Mesothelial cell of epicardium (in vitro differentiated cells): ENCODE measurements around the gene CXCL13. TPM values are rescaled to one million over a fixed set of nuclear protein-coding genes. Genes with fewer than 3 reads are reported as not detected.

ENCODE experiments used
- DNase-seq, 2 experiments: peaks; one replicate each; pipeline ENCODE4 v3.0.0; 2021; ENCODE audit warnings: low spot score in 2 of 2; ENCODE audit not compliant: unreplicated experiment in 2 of 2
- H3K27ac Mint-ChIP-seq: 2 replicates; pipeline ENCODE4 v1.8.0; 2021; ENCODE audit warnings: mixed read lengths
- H3K27me3 Mint-ChIP-seq: 2 replicates; pipeline ENCODE4 v1.8.0; 2021; ENCODE audit warnings: low read depth, mixed read lengths
- H3K36me3 Mint-ChIP-seq: 2 replicates; pipeline ENCODE4 v1.8.0; 2021; ENCODE audit warnings: mixed read lengths
- H3K4me1 Mint-ChIP-seq: 2 replicates; pipeline ENCODE4 v1.8.0; 2021; ENCODE audit warnings: mixed read lengths
- H3K4me3 Mint-ChIP-seq: 2 replicates; pipeline ENCODE4 v1.8.0; 2021; ENCODE audit warnings: mild to moderate bottlenecking, moderate library complexity, mixed read lengths
- H3K9me3 Mint-ChIP-seq: 2 replicates; pipeline ENCODE4 v1.8.0; 2021; ENCODE audit warnings: mixed read lengths
- total RNA-seq: library from RNA; stranded (reverse); gene quantifications from 3 replicates; pipeline ENCODE4 v1.2.1, GENCODE V29; 2021
- TF ChIP-seq, protein P1 (sequence below): fragments of 200-600 bp; sonication (generic); IDR thresholded peaks from one replicate; pipeline ENCODE4 v1.5.0; 2021; ENCODE audit warnings: antibody characterized with exemption; ENCODE audit not compliant: unreplicated experiment

Gene CXCL13
- total RNA-seq, 1 donor from 2014 or later, result not detected

DNA sequence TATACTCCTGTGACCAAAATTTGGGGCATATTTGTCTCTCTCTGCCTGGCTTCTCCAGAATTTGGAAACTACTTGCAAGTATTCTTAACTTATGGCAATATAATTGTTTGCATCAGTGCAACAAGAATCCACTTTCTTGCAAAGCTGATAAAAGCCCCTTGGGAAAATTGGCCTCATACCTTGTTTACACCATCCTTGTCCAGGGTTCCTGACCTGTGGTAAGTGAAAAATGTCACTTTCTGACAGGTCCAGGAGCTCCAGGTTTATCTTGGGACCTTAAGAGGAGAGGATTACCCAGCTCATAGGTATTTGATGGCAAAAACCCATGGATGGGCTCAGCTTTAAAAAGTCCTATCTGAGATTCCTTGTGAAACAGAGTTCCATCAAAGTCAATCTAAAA lies 29.3 kb upstream of the CXCL13 start:
- Mint-ChIP-seq H3K4me3 (no peak overlapping the region), H3K27me3 (peaks cover 2% of the 10 kb centered on the region), H3K36me3 (no peaks in the 10 kb centered on the region), H3K27ac (no peak overlapping the region), H3K4me1 (peaks cover 2% of the 10 kb centered on the region), H3K9me3 (peaks cover 15% of the 10 kb centered on the region)
- DNase-seq, result no peak
- TF ChIP-seq, protein P1, sequence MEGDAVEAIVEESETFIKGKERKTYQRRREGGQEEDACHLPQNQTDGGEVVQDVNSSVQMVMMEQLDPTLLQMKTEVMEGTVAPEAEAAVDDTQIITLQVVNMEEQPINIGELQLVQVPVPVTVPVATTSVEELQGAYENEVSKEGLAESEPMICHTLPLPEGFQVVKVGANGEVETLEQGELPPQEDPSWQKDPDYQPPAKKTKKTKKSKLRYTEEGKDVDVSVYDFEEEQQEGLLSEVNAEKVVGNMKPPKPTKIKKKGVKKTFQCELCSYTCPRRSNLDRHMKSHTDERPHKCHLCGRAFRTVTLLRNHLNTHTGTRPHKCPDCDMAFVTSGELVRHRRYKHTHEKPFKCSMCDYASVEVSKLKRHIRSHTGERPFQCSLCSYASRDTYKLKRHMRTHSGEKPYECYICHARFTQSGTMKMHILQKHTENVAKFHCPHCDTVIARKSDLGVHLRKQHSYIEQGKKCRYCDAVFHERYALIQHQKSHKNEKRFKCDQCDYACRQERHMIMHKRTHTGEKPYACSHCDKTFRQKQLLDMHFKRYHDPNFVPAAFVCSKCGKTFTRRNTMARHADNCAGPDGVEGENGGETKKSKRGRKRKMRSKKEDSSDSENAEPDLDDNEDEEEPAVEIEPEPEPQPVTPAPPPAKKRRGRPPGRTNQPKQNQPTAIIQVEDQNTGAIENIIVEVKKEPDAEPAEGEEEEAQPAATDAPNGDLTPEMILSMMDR, result no peak

DNA sequence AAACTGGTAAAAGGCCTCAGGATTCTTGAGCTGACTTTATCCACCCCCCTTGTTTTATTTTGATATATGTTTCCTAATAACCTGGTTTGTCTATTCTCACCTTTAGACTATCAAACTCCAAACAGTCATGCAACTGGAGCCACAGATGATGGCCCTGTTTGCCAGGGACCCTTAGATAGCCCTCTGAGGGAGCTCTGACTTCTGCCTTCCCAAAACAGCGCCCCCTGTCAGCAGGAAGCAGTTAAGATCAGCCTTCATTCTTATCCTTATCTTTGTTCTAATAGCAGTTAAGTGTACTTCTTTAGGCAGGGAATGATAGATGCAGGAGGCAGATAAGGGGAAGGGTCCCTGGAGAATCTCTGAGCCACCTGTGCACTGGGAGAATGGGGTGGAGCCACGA lies 27.5 kb upstream of the CXCL13 start:
- DNase-seq, result no peak
- H3K27me3 Mint-ChIP-seq, result peaks cover 9% of the 10 kb centered on the region
- no peaks in the 10 kb centered on the region for H3K36me3 Mint-ChIP-seq
- no peak overlapping the region for H3K27ac Mint-ChIP-seq
- H3K4me1 Mint-ChIP-seq, result peaks cover 2% of the 10 kb centered on the region
- TF ChIP-seq, protein P1, result no peak
- no peak overlapping the region for H3K4me3 Mint-ChIP-seq
- H3K9me3 Mint-ChIP-seq, result peaks cover 5% of the 10 kb centered on the region

DNA sequence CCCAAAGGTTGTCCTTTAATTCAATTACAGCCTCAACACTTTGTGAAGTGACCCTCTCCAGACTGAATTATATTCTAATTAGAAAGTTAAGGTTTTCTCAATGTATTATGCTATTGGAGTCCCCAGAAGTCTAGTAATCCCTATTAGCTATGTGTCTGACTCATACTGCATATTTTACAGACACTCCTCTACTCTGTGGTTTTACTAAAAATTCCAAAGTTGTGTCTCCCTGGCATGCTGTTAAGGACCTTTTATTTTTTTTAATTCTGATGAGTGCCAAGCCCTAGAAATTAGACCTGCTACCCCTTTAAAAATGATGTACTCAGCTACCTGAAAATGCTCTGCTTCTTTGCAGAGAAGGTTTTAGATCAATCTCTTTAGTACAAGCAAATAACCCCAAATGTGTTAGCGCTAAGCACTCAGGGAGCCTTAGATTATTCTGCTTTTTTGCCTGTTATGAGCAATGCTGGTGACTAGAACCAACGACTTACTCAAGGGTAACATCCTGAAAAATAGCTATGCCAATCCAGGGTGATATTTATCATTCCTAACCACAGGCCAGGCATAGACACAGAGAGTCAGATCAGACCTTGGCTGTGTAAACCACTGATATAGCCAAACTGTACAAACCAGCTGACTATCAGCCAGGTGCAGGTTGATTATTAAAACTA lies 26.1 kb upstream of the CXCL13 start:
- no peak overlapping the region for H3K4me3 Mint-ChIP-seq
- TF ChIP-seq, protein P1, result no peak
- H3K27me3 Mint-ChIP-seq, result peaks cover 9% of the 10 kb centered on the region
- H3K36me3 Mint-ChIP-seq, result no peaks in the 10 kb centered on the region
- H3K27ac Mint-ChIP-seq, result no peak overlapping the region
- no peak for DNase-seq
- H3K9me3 Mint-ChIP-seq, result peaks cover 5% of the 10 kb centered on the region
- peaks cover 2% of the 10 kb centered on the region for H3K4me1 Mint-ChIP-seq

DNA sequence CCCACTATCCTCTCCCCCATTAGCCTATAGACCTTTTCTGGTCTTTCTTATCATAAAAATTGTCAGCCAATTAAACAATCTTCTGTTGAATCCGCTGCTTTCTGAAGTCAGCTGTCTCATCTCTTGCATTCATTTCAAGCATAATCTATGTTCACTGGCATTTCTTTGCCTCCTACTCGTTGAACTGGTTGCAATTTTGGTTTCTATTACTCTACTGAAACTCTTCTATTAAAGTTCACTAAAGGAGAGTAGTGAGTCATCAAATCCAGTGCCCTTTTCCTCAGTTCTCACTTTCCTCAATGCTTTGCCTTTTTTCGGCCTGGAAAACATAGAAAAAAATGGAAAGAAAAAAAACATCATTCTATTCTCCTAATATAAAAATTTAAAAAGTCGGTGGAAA lies 23.9 kb upstream of the CXCL13 start:
- Mint-ChIP-seq H3K4me1 (peaks cover 2% of the 10 kb centered on the region), H3K9me3 (peaks cover 5% of the 10 kb centered on the region), H3K27me3 (peaks cover 9% of the 10 kb centered on the region), H3K36me3 (no peaks in the 10 kb centered on the region), H3K4me3 (no peak overlapping the region), H3K27ac (no peak overlapping the region)
- TF ChIP-seq, protein P1, result no peak
- DNase-seq, result no peak

DNA sequence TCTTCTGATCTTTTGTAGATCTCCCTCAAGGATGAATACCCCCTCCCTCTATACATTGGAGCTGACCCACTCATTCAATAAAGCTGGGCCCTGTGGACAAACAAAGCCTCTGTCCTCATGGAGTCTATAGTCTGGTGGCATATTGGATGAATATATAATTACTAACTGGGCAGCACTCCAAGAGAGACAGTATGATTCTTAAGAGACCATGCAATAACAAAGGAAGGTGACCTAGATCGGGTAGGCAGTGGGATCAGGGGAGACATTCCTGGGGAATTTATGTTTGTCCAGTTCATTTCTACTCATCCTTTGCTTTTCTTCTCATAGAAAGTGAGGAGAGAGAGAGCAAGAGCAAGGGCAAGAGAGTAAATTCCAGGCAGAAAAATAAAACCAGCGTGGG lies 23.5 kb upstream of the CXCL13 start:
- no peaks in the 10 kb centered on the region for H3K36me3 Mint-ChIP-seq
- TF ChIP-seq, protein P1, result no peak
- H3K9me3 Mint-ChIP-seq, result peaks cover 3% of the 10 kb centered on the region
- H3K4me3 Mint-ChIP-seq, result no peak overlapping the region
- DNase-seq, result no peak
- no peak overlapping the region for H3K27ac Mint-ChIP-seq
- H3K27me3 Mint-ChIP-seq, result peaks cover 9% of the 10 kb centered on the region
- peaks cover 2% of the 10 kb centered on the region for H3K4me1 Mint-ChIP-seq
